ENCODE data around the gene PXDN.

GRCh38 chr2:1780693-1781092, 36.4 kb upstream of the PXDN start:
- no peak for TF ChIP-seq POLR2A (IDR thresholded peaks at IDR 0.05)
- TF ChIP-seq, protein P1, sequence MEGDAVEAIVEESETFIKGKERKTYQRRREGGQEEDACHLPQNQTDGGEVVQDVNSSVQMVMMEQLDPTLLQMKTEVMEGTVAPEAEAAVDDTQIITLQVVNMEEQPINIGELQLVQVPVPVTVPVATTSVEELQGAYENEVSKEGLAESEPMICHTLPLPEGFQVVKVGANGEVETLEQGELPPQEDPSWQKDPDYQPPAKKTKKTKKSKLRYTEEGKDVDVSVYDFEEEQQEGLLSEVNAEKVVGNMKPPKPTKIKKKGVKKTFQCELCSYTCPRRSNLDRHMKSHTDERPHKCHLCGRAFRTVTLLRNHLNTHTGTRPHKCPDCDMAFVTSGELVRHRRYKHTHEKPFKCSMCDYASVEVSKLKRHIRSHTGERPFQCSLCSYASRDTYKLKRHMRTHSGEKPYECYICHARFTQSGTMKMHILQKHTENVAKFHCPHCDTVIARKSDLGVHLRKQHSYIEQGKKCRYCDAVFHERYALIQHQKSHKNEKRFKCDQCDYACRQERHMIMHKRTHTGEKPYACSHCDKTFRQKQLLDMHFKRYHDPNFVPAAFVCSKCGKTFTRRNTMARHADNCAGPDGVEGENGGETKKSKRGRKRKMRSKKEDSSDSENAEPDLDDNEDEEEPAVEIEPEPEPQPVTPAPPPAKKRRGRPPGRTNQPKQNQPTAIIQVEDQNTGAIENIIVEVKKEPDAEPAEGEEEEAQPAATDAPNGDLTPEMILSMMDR (IDR thresholded peaks at IDR 0.05), result no peak

Measured in heart left ventricle (tissue), 13 donors.